22Rv1 (cell line): Measurements from ENCODE around the gene IL27RA.
"Not testable (repeated sequence)": the region's sequence is repeated elsewhere in the genome, so short reads cannot be mapped to it uniquely, and the experiment has no call there.

Source experiments
- CTCF ChIP-seq: fragments of 450-650 bp; IDR thresholded peaks from 2 replicates; pipeline ENCODE4 v1.5.1; 2017; ENCODE audit warnings: mild to moderate bottlenecking
- ZFX ChIP-seq: fragments of 450-650 bp; IDR thresholded peaks from 2 replicates; pipeline ENCODE4 v1.6.1; 2017; ENCODE audit warnings: antibody characterized with exemption, borderline replicate concordance

GRCh38 chr19:14019739-14020138 lies 11.8 kb upstream of the IL27RA start:
- not testable (repeated sequence) for TF ChIP-seq CTCF, ZFX
